Measurements from ENCODE around the gene PLEKHG2.

GRCh38 chr19:39469036-39469435 is 56.6 kb downstream of the PLEKHG2 start:
- no peak for TF ChIP-seq CTCF (IDR thresholded peaks at IDR 0.05; ENCODE audit: low read depth, low read length)
- TF ChIP-seq EZH2phosphoT487 (IDR thresholded peaks at IDR 0.05; ENCODE audit: low read depth), result no peak

Measured in OCI-LY3 (cell line).